Endometrial microvascular endothelial cells (primary cell): ENCODE results near the gene TAF1. TPM values are rescaled to one million over a fixed set of nuclear protein-coding genes. Genes with fewer than 3 reads are reported as not detected.
"Not testable (repeated sequence)": the region's sequence is repeated elsewhere in the genome, so short reads cannot be mapped to it uniquely, and the experiment has no call there.

ENCODE experiments used
- in situ Hi-C: cut with HindIII; loops from 2 replicates; pipeline ENCODE4 v1.10.0; 2017; ENCODE audit warnings: low sequenced_read_pairs, low pct_unique_long_range_greater_than_20kb; ENCODE audit errors: inconsistent ontology term
- total RNA-seq: library from RNA; depleted of rRNA; stranded (reverse); fragments of >200 nt; gene quantifications from one replicate; pipeline ENCODE4 v1.2.3, GENCODE V29; 2015; ENCODE audit errors: inconsistent ontology term

TAF1 gene
- total RNA-seq, 1 donor from 2014 or later, result 16.4 TPM

DNA sequence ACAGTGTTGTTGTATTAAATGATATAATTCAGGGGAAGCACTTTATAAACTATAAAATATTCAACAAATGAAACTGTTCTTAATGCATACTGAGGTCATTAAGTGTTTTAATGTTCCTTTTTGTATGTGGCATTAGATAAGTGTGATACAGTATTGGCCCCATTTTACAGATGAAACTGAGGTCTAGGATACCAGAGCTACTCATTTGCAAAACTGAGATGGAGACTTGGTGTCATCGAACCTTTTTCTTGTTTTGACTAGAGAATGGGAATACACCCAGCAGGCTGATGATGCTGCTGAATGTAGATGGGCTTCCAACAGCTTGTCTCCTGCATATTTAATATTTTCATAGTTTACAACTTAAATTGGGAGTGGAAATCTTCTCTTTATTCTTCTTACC is 34.6 kb downstream of the TAF1 start:
- in situ Hi-C loops, result no loop called here

DNA sequence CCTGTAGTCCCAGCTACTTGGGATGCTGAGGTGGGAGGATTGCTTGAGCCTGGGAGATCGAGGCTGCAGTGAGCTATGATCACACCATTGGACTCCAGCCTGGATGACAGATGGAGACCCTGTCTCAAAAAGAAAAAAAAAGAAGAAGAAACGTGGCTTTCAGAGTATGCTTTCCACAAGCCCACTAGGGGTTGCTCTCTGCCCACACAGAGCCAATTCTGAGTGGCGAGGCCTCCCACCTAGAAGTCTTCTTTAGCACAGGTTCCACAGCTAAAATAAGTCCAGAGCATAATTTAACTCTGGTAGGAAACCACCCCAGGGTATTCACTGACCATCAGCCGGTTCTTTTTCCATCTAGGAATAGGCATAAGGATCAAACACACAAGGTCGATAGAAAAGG is 50.1 kb downstream of the TAF1 start:
- in situ Hi-C loops, result not testable (repeated sequence)

DNA sequence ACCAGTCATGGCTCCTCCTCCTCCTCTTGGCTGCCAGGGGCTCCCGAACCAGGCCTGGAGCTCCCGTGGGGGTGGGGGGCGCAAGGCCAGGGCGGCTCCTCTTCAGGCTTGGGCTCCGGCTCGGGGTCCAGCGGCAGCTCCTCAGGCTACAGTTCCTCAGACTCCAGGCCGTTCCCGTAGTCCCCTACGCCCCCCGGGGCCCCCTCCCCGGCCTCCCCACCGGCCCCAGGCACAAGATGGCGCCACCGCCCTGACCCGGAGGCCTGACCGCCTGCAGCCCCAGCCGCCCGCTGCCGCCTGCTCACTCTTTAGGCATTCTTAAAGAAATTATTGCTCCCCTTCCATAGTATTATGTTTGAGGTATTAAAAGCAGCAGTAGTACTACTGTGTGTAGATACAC is 54.5 kb downstream of the TAF1 start:
- in situ Hi-C loops, result no loop called here

DNA sequence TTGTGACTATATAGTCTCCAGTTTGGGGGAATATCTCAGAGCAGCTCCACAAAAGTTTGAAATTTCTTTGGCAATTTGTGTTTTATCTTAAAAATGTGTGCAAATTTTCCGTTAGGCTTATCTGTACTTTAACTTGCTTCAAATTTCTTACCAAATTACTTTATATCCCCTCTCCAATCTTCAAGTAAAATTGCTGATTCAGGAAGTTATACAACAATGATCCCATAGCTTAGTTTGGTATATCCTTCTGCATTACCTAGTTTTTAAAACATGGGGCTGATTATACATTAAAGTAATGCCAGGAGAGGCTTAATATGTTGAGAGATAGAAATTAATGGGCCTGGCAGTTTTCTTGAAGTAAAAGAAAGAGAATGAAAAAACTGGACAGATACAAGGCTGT is 66.6 kb downstream of the TAF1 start:
- in situ Hi-C loops, result no loop called here

DNA sequence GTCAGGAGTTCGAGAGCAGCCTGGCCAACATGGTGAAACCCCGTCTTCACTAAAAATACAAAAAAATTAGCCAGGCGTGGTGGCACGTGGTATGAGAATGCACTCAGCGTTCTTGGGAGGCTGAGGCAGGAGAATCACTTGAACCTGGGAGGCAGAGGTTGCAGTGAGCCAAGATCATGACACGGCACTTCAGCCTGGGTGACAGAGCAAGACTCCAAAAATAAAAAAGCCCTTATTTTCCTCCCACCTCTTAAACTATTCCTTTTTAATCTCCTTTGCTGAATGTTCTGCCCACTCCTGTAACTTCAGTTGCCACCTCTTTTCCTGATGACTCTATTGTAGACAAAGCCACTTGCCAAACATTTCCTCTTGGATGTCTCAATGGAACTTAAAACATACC is 72.6 kb downstream of the TAF1 start:
- in situ Hi-C loops, result no loop called here

DNA sequence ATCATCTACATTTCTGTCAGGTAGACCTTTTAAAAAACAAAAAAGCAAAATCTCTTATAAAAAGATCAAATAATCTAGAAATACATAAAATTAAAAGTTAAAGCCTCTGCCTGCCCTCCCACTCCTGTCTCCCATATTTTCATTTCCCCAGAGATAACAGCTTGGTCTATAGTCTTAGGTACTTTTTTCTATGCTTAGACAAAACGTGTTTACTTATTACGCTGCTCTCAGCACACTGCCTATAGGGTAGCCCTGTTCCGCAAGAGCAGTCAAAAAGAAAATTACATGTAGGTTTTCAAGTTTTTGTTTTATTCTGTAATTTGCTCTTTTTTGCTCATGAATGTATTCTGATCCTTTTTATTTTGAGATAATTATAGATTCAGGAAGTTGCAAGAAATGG is 73.3 kb downstream of the TAF1 start:
- in situ Hi-C loops, result no loop called here

DNA sequence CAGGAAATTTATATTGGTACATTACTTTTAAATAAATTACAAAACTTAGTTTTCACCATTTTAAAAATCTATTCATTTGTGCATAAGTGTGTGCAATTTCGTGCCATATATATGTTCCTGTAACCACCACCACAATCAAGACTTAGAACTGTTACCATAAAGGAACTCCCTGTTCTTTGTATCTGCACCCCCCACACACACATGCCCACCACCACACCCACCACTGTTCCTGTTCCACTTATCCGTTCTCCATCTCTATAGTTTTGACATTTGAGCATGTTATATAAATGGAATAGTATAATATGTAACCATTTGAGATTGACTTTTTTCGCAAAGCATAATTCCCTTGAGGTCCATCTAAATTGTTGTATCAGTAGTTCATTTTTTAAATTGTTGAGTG is 73.7 kb downstream of the TAF1 start:
- in situ Hi-C loops, result no loop called here

DNA sequence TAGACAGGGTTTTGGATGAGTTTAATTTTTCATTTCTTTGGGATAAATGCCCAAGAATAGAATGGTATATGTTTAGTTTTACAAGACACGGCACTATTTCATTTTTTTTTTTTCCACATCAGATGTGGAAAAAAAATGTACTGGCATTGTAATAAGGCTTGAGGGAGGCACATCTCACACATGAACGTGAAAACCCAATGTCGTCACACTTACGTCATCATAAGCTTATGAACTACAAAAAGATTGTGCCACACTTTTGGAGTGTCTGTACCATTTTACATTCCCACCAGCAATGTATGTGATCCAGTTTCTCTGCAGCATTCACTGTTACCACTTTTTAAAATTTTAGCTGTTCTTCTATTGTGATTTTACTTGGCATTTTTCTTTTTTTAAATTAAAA is 74.2 kb downstream of the TAF1 start:
- in situ Hi-C loops, result no loop called here

DNA sequence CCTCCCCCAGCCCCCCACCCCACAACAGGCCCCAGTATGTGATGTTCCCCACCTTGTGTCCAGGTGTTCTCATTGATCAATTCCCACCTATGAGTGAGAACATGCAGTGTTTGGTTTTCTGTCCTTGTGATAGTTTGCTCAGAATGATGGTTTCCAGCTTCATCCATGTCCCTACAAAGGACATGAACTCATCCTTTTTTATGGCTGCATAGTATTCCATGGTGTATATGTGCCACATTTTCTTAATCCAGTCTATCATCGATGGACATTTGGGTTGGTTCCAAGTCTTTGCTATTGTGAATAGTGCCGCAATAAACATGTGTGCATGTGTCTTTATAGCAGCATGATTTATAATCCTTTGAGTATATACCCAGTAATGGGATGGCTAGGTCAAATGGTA is 75.7 kb downstream of the TAF1 start:
- in situ Hi-C loops, result not testable (repeated sequence)

DNA sequence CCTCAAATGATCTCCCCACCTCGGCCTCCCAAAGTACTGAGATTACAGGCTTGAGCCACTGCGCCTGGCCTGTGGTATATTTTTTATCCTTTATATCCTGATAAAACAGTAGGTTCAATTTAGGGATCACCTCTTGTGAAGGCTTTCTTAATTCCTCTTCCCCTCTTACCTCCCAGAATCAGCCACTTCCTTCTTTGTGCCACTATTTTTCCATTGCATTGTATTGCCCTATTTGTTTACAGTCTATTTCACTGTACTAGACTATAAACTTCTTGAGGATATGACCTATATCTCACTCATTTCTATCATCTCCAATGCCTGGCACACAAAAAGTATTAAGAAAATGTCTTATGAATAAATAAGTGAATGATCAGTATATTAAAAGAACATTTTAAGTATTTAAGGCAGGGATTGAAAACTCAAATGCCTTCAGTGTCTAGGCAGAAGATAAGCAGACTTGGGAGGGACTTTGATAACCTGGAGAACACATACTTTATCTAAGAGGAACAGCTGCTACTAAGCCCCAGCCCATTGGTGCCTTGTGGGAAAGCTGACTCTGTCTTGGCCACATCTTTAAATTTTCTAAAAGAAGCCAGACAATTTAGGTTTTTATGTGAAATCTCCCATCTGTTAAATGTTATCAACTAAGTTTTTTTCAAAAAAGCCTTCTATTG is 84.4 kb downstream of the TAF1 start:
- in situ Hi-C loops, result no loop called here

DNA sequence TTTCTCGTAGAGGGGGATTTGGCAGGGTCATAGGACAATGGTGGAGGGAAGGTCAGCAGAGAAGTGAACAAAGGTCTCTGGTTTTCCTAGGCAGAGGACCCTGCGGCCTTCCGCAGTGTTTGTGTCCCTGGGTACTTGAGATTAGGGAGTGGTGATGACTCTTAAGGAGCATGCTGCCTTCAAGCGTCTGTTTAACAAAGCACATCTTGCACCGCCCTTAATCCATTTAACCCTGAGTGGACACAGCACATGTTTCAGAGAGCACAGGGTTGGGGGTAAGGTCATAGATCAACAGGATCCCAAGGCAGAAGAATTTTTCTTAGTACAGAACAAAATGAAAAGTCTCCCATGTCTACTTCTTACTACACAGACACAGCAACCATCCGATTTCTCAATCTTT is 85.4 kb downstream of the TAF1 start:
- in situ Hi-C loops, result not testable (repeated sequence)

DNA sequence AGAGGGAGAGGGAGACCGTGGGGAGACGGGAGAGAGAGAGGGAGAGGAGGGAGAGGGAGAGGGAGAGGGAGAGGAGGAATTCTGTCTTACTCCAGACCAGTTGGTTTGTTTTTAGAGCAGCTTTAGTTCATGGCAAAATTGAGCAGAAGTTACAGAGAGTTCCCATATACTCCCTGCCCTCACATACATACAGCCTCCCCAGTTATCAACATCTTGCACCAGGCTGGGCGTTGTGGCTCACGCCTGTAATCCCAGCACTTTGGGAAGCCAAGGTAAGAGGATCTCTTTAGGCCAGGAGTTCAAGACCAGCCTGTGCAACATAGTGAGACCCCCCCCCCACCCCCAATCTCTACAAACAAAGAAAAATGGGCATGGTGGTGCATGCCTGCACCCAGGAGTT is 86.9 kb downstream of the TAF1 start:
- in situ Hi-C loops, result no loop called here

DNA sequence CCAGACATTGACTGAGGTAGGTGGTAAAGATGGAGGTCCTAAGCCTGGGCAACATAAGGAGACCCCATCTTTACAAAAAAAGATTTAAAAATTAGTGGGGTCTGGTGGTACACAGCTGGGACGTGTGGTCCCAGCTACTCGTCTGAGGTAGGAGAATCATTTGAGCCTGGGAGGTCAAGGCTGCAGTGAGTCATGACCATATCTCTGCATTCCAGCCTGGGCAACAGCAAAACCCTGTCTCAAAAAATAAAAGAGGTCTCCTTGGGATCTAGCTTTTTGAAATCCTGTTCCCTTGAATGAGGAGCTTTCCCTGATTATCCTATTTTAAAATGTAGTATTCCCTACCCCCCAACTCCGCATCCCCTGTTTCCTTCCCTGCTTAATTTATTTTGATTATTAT is 88.1 kb downstream of the TAF1 start:
- in situ Hi-C loops, result no loop called here

DNA sequence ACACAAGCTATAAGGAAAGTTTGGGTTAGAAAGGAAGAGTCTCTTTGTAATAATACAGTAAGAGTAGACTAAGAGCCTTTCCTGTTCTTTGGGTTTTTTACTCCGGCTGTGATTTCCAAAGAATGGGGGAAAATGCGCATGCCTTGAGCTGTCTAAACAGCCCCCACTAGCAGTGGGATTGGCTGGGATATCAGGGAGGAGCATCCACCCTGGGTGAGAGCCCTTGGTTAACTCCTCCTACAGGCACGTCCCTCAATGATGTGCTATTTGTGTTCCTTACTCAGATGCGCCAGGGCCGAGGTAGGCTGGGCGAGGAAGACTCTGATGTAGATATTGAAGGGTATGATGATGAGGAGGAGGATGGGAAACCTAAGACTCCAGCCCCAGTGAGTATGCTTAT is 92.7 kb downstream of the TAF1 start:
- in situ Hi-C loops, result no loop called here

DNA sequence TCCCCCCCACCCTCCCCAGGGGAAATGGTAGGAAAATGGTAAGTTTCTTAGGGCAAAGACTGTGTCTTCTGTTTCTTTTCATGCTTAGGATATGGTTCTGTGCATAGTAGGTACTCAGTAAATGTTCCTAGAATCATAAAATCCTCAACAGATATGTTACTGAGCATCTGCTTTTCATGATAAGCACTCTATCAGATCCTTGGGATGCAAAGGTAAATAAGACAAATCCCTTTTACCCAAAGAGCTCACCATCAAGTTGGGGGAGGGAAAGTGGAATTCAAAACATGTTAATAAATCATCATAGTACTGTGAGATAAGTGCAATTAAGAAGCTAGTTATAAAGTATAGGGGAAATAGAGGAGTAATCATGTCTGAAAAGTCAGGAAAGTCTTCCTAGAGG is 98.8 kb downstream of the TAF1 start:
- in situ Hi-C loops, result no loop called here

DNA sequence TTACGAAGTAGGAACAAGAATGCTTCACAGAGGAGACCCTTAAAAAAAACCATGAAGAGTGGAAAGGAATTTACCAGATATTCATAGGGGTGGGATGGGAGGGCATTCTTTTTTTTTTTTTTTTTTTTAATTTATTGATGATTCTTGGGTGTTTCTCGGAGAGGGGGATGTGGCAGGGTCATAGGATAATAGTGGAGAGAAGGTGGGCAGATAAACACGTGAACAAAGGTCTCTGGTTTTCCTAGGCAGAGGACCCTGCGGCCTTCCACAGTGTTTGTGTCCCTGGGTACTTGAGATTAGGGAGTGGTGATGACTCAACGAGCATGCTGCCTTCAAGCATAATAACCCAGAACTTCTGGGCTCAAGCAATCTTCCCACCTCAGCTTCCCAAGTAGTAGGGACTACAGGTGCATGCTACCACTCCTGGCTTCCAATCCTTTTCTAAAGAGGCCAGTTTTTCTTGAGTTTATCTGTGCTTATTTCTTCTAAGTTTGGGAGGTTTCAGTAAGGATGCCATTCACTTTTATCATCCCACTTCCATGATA is 100.9 kb downstream of the TAF1 start:
- in situ Hi-C loops, result no loop called here

DNA sequence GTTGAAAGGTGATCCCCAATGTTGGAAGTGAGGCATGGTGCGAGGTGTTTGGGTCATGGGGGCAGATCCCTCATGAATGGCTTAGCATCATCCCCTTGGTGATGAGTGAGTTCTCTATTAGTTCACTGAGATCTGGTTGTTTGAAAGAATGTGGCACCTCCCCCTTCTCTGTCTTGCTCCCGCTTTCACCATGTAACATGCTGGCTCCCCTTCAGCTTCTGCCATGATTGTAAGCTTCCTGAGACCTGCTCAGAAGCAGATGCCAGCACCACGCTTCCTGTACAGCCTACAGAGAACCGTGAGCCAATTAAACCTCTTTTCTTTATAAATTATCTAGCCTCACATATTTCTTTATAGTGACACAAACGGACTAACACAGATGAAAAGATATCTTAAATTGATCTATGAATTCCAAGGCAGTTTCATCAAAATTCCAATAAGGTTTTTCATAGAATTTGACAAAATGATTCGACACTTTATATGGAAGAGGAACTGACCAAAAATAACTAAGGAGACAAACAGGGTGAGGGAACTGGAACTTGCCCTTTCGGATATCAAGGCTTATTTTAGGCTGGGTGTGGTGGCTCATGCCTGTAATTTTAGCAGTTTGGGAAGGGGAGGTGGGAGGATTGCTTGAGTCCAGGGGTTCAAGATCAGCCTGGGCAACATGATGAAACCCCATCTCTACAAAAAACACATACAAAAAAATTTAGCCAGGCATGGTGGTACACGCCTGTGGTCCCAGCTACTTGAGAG is 109.8 kb downstream of the TAF1 start:
- in situ Hi-C loops, result no loop called here

DNA sequence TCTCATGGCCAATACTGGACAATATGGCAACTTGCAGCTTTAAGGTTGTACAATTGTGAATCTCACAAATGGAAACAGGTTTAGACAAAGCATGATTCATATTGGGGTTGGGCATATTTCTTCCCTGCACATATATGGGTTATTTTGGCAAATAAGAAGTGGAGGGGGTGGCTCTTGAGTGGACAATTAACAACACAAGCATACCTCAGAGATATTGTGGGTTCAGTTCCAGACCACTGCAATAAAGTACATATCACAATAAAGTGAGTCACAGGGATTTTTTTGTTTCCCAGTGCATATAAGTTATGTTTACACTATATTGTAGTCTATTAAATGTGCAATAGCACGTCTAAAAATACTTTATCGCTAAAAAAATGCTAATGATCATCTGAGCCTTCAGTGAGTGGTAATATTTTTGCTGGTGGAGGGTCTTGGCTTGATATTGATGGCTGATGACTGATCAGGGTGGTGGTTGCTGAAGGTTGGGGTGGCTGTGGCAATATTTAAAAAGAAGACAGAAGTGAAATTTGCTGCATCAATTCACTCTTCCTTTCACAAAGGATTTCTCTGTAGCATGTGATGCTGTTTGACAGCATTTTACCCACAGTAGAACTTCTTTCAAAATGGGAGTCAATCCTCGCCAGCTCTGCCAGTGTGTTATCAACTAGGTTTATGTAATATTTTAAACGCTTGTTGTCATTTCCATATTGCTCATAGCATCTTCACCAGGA is 116.2 kb downstream of the TAF1 start:
- in situ Hi-C loops, result no loop called here

DNA sequence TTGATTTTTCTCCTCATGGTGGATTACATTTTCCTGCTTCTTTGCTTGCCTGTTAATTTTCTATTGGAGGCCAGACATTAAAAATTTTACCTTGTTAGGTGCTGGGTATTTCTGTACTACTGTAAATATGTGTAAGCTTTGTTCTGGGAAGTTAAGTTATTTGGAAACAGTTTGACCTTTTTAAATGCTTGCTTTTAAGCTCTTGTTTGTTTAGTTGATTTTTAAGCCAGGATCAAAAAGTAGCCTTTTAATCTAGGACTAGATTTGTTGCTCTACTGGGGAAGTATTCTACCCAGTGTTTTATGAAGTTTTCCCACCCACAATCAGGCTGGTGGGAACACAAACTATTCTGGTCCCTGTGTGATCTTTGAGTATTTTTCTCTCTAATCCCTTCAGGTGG is 121.7 kb downstream of the TAF1 start:
- in situ Hi-C loops, result no loop called here

DNA sequence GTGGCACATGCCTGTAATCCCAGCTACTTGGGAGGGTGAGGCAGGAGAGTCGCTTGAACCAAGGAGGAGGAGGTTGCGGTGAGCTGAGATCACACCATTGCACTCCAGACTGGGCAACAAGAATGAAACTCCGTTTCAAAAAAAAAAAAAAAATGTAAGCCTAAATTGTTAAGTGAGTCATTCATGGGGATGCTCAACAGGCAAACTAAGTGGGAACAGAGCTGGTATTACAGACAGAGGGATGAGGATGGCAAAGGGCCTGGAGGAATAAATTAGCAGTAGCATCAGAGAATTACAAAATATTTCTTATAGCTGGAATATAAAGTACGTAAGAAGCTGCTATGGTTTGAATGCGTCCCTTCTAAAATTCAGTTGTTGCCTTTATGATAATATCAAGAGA is 123.4 kb downstream of the TAF1 start:
- in situ Hi-C loops, result no loop called here
